Suprapubic skin (tissue), 4 donors: ENCODE results near the gene MYO3A. TPM values are rescaled to one million over a fixed set of nuclear protein-coding genes. Genes with fewer than 3 reads are reported as not detected.

Experiments
- DNase-seq, 2 donors: peaks; one replicate each; pipeline ENCODE4 v3.0.0-alpha.2; 2019; ENCODE audit warnings: low spot score in 2 of 2
- H3K27ac ChIP-seq: fragments of 200-600 bp; sonication (generic); one replicate; pipeline ENCODE4 v1.5.1; 2019
- H3K27me3 ChIP-seq: fragments of 200-600 bp; sonication (generic); one replicate; pipeline ENCODE4 v1.5.1; 2019
- H3K36me3 ChIP-seq: fragments of 200-600 bp; sonication (generic); one replicate; pipeline ENCODE4 v1.5.1; 2019
- H3K4me1 ChIP-seq: fragments of 200-600 bp; sonication (generic); one replicate; pipeline ENCODE4 v1.5.1; 2019
- H3K4me3 ChIP-seq: fragments of 200-600 bp; sonication (generic); one replicate; pipeline ENCODE4 v1.5.1; 2019; ENCODE audit warnings: mild to moderate bottlenecking
- H3K9me3 ChIP-seq: fragments of 200-600 bp; sonication (generic); one replicate; pipeline ENCODE4 v1.5.1; 2019
- CTCF ChIP-seq, 2 donors: fragments of 200-600 bp in 1 of 2; fragments of 450-650 bp in 1 of 2; sonication (generic) in 1 of 2; IDR thresholded peaks; one replicate each; pipeline ENCODE4 v1.5.1; 2016 to 2019; ENCODE audit warnings: antibody characterized with exemption in 2 of 2, mild to moderate bottlenecking in 1 of 2, moderate library complexity in 1 of 2
- EP300 ChIP-seq: sonication (generic); formaldehyde crosslinking; IDR thresholded peaks from one replicate; pipeline ENCODE4 v1.6.1; 2017; ENCODE audit warnings: antibody characterized with exemption
- POLR2A ChIP-seq, 2 donors: fragments of 450-650 bp; IDR thresholded peaks; one replicate each; pipeline ENCODE4 v1.6.1; 2017; ENCODE audit warnings: antibody characterized with exemption in 2 of 2, mild to moderate bottlenecking in 2 of 2, moderate library complexity in 2 of 2
- POLR2AphosphoS5 ChIP-seq, 3 donors: sonication (generic); formaldehyde crosslinking; IDR thresholded peaks; one replicate each; pipeline ENCODE4 v1.6.1; 2017; ENCODE audit warnings: antibody characterized with exemption in 3 of 3
- WGBS: methylation state at CpG from one replicate; pipeline ENCODE4 v1.1.5; 2018; 5-methylcytosine and 5-hydroxymethylcytosine counted together
- total RNA-seq, 4 donors: library from RNA; depleted of rRNA; stranded (reverse); fragments of >200 nt; gene quantifications; one replicate each; pipeline ENCODE4 v1.1.0, GENCODE V29; 2016

The MYO3A gene
- total RNA-seq, 4 donors from 2014 or later = 1.4 to 8.1 (median 3.9) TPM

- H3K27ac ChIP-seq = no peak overlapping the region
- no peak overlapping the region for H3K4me3 ChIP-seq
- TF ChIP-seq CTCF (IDR thresholded peaks at IDR 0.05) = no peak
- no peak for TF ChIP-seq POLR2AphosphoS5 (IDR thresholded peaks at IDR 0.05)
- TF ChIP-seq EP300 = no peak
- TF ChIP-seq POLR2A (IDR thresholded peaks at IDR 0.05) = no peak
- WGBS = 47% methylated on average over 2 of the region's 2 CpGs
- DNase-seq = no peak
- no peaks in the 10 kb centered on the region for H3K9me3 ChIP-seq
- H3K4me1 ChIP-seq = no peaks in the 10 kb centered on the region
- H3K36me3 ChIP-seq = no peaks in the 10 kb centered on the region
- no peaks in the 10 kb centered on the region for H3K27me3 ChIP-seq
Observed at GRCh38 chr10:25912866-25913265, 21.2 kb upstream of the MYO3A start.

- TF ChIP-seq EP300 (no peak), CTCF (IDR thresholded peaks at IDR 0.05) (no peak), POLR2AphosphoS5 (IDR thresholded peaks at IDR 0.05) (no peak), POLR2A (IDR thresholded peaks at IDR 0.05) (no peak)
- Histone ChIP-seq H3K4me1 (no peaks in the 10 kb centered on the region), H3K4me3 (no peak overlapping the region), H3K27ac (no peak overlapping the region), H3K27me3 (no peaks in the 10 kb centered on the region), H3K36me3 (no peaks in the 10 kb centered on the region), H3K9me3 (no peaks in the 10 kb centered on the region)
- no peak for DNase-seq
- WGBS = 58% methylated on average over 2 of the region's 2 CpGs
Observed at GRCh38 chr10:25914776-25915175, 19.3 kb upstream of the MYO3A start.

GRCh38 chr10:25934621-25935139 is 651 bp downstream of the MYO3A start:
- H3K4me3 ChIP-seq = peak overlapping the region; percentile 49
- 1% methylated on average over 35 of the region's 35 CpGs for WGBS
- no peak for DNase-seq

GRCh38 chr10:25938405-25938804 is 4.4 kb downstream of the MYO3A start:
- Histone ChIP-seq H3K4me3 (no peak overlapping the region), H3K9me3 (no peaks in the 10 kb centered on the region), H3K27ac (no peak overlapping the region), H3K4me1 (peaks cover 13% of the 10 kb centered on the region), H3K36me3 (no peaks in the 10 kb centered on the region), H3K27me3 (peaks cover 15% of the 10 kb centered on the region)
- no peak for DNase-seq
- no peak for TF ChIP-seq CTCF (IDR thresholded peaks at IDR 0.05)
- TF ChIP-seq POLR2AphosphoS5 (IDR thresholded peaks at IDR 0.05) = no peak
- TF ChIP-seq EP300 = no peak
- no peak for TF ChIP-seq POLR2A (IDR thresholded peaks at IDR 0.05)

More at GRCh38 chr10:25934621-25935139, 651 bp downstream of the MYO3A start:
- Histone ChIP-seq H3K27me3 (peaks cover 16% of the 10 kb centered on the region), H3K9me3 (no peaks in the 10 kb centered on the region), H3K27ac (no peak overlapping the region), H3K4me1 (peaks cover 13% of the 10 kb centered on the region), H3K36me3 (no peaks in the 10 kb centered on the region)
- TF ChIP-seq EP300 (no peak), POLR2A (IDR thresholded peaks at IDR 0.05) (no peak), CTCF (IDR thresholded peaks at IDR 0.05) (peak in 1 of 2 donors; percentile 52), POLR2AphosphoS5 (IDR thresholded peaks at IDR 0.05) (no peak)

GRCh38 chr10:25944771-25945170 is 10.7 kb downstream of the MYO3A start:
- H3K4me3 ChIP-seq = no peak overlapping the region
- no peaks in the 10 kb centered on the region for H3K4me1 ChIP-seq
- no peak overlapping the region for H3K27ac ChIP-seq
- DNase-seq = no peak
- no peaks in the 10 kb centered on the region for H3K9me3 ChIP-seq
- no peaks in the 10 kb centered on the region for H3K27me3 ChIP-seq
- 93% methylated on average over 2 of the region's 2 CpGs for WGBS
- H3K36me3 ChIP-seq = no peaks in the 10 kb centered on the region
- no peak for TF ChIP-seq CTCF (IDR thresholded peaks at IDR 0.05)
- no peak for TF ChIP-seq EP300
- no peak for TF ChIP-seq POLR2A (IDR thresholded peaks at IDR 0.05)
- TF ChIP-seq POLR2AphosphoS5 (IDR thresholded peaks at IDR 0.05) = no peak
